IPS-18a (cell line): ENCODE measurements around the gene ZNF358.

Source experiments
- H3K27ac ChIP-seq: one replicate; pipeline ENCODE4 v1.5.1; 2013; ENCODE audit warnings: low read length
- H3K27me3 ChIP-seq: one replicate; pipeline ENCODE4 v1.6.1; 2013; ENCODE audit warnings: mild to moderate bottlenecking, low read length; ENCODE audit not compliant: control insufficient read depth, insufficient read depth
- H3K36me3 ChIP-seq: one replicate; pipeline ENCODE4 v1.6.1; 2013; ENCODE audit warnings: low read depth, low read length; ENCODE audit not compliant: control insufficient read depth
- H3K4me1 ChIP-seq: one replicate; pipeline ENCODE4 v1.6.1; 2013; ENCODE audit warnings: low read depth, low read length; ENCODE audit not compliant: control insufficient read depth
- H3K4me3 ChIP-seq: one replicate; pipeline ENCODE4 v1.5.1; 2013; ENCODE audit warnings: low read length
- H3K9ac ChIP-seq: one replicate; pipeline ENCODE4 v1.6.1; 2013; ENCODE audit warnings: mild to moderate bottlenecking, low read length, moderate library complexity
- H3K9me3 ChIP-seq: one replicate; pipeline ENCODE4 v1.6.1; 2013; ENCODE audit warnings: low read depth, low read length; ENCODE audit not compliant: control insufficient read depth

ZNF358 gene

DNA sequence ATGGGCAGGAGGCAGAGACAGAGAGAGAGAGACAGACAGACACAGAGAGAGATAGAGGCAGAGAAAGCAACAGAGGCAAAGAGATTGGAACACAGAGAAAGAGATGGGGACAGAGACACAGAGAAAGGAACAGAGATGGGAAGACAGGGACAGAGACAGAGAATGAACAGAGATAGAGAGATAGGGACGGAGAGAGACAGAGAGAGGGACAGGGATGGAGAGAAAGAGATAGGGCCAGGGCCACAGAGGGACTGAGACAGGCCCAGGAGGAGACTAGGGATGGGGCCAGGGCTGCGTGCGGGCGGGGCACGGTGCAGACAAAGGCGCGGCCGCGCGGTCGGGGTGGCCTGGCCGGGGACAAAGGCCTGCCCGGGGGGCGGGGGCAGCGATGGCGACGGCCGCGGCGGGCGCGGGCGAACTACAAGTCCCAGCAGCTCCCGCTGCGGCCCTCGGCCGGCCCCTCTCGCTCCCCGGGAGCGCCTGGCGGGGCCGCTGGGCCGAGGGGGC lies at the start of gene ZNF358:
Gene ZNF358 (plus strand): TSS at position 459 of the 507 bp plus-strand sequence. CDS start 3,140 bp downstream, outside the sequence.
- peak within 1 kb of the TSS; percentile 93 for H3K27ac ChIP-seq
- peaks cover 12% of the 10 kb centered on the region for H3K4me1 ChIP-seq
- peak within 1 kb of the TSS; percentile 88 for H3K9ac ChIP-seq
- peaks cover 3% of the 10 kb centered on the region for H3K36me3 ChIP-seq
- no peaks in the 10 kb centered on the region for H3K9me3 ChIP-seq
- no peaks in the 10 kb centered on the region for H3K27me3 ChIP-seq
- H3K4me3 ChIP-seq = peak within 1 kb of the TSS; percentile 78

GRCh38 chr19:7467009-7467989 lies 48.6 kb upstream of the ZNF358 start:
- Histone ChIP-seq H3K27ac (no peak overlapping the region), H3K9ac (no peak overlapping the region), H3K27me3 (no peaks in the 10 kb centered on the region), H3K4me3 (no peak overlapping the region), H3K9me3 (no peaks in the 10 kb centered on the region), H3K4me1 (no peaks in the 10 kb centered on the region), H3K36me3 (peaks cover 29% of the 10 kb centered on the region)

- Histone ChIP-seq H3K4me3 (no peak overlapping the region), H3K27me3 (no peaks in the 10 kb centered on the region), H3K4me1 (no peaks in the 10 kb centered on the region), H3K9me3 (no peaks in the 10 kb centered on the region), H3K9ac (no peak overlapping the region), H3K36me3 (peaks cover 23% of the 10 kb centered on the region), H3K27ac (no peak overlapping the region)
Observed at GRCh38 chr19:7468840-7469239, 47.1 kb upstream of the ZNF358 start.

DNA sequence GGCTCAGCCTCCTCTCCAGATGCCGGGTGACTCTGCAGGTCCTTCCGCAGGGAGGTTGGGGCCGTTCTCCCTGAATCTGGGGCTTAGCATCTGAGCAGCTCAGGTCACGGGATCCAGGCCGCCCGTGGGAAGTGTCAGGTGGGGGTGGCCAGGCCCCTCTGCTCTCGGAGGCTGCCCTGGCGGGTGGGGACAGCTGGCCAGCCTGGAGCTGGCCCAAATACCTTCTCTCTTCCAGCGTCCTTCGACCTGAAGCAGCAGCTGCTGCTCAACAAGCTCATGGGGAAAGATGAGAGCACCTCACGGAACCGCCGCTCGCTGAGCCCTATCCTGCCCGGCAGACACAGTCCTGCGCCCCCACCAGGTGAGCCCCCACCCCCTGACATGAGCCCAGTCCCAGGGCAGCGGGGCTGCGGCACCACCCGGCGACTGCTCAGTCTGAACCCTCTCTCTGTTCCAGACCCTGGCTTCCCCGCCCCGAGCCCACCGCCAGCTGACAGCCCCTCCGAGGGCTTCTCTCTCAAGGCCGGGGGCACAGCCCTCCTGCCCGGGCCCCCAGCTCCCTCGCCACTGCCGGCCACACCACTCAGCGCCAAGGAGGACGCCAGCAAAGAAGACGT lies 46.1 kb upstream of the ZNF358 start:
- H3K27ac ChIP-seq = no peak overlapping the region
- H3K27me3 ChIP-seq = no peaks in the 10 kb centered on the region
- H3K9me3 ChIP-seq = no peaks in the 10 kb centered on the region
- peaks cover 16% of the 10 kb centered on the region for H3K36me3 ChIP-seq
- no peak overlapping the region for H3K9ac ChIP-seq
- H3K4me3 ChIP-seq = no peak overlapping the region
- H3K4me1 ChIP-seq = no peaks in the 10 kb centered on the region

- Histone ChIP-seq H3K27ac (no peak overlapping the region), H3K27me3 (no peaks in the 10 kb centered on the region), H3K9ac (no peak overlapping the region), H3K9me3 (no peaks in the 10 kb centered on the region), H3K36me3 (peaks cover 16% of the 10 kb centered on the region), H3K4me1 (no peaks in the 10 kb centered on the region), H3K4me3 (no peak overlapping the region)
Observed at GRCh38 chr19:7470540-7471305, 45.2 kb upstream of the ZNF358 start.

- no peak overlapping the region for H3K27ac ChIP-seq
- no peaks in the 10 kb centered on the region for H3K9me3 ChIP-seq
- H3K9ac ChIP-seq = no peak overlapping the region
- H3K27me3 ChIP-seq = no peaks in the 10 kb centered on the region
- H3K36me3 ChIP-seq = peaks cover 13% of the 10 kb centered on the region
- H3K4me1 ChIP-seq = no peaks in the 10 kb centered on the region
- no peak overlapping the region for H3K4me3 ChIP-seq
Observed at GRCh38 chr19:7471696-7472615, 43.9 kb upstream of the ZNF358 start.

DNA sequence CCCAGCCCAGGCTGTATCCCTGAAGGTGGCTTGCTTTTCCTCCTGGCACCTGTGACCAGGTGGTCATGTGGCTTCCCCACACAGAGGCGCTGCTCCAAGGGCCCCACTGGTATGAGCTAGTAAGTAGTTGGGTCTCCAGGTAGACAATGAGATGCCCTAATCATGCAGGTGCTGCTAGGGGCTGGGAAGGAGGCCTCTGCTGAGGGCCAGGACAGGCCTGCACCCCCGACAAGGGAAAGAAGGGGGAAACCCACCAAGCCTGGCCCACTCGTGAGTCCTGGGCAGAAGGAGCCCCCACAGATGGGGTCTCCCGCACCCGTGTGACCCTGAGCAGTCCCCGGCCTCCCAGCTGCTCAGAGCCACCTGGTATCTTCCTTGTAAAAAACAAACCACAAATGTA lies 40.2 kb upstream of the ZNF358 start:
- Histone ChIP-seq H3K36me3 (peaks cover 3% of the 10 kb centered on the region), H3K27me3 (no peaks in the 10 kb centered on the region), H3K9me3 (no peaks in the 10 kb centered on the region), H3K4me1 (no peaks in the 10 kb centered on the region), H3K9ac (no peak overlapping the region), H3K27ac (no peak overlapping the region), H3K4me3 (no peak overlapping the region)

DNA sequence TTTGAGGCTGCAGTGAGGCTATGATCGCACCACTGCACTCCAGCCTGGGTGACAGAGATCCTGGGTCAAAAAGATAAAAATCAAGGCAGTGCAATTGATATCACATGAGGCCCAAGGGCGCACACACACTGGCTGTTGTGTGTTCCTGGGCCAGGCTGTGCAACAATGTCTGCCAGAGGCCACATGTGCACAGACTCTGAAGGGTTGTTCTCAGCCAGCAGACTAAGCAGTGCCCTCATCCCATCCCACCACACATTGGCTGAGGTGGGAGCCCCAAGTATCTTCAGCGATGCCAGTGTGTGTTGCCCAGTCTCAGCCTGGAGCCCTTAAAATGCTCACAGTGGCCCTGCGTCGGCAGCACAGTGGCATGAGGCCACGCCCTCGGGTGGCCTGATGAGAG lies 39.7 kb upstream of the ZNF358 start:
- Histone ChIP-seq H3K4me3 (no peak overlapping the region), H3K27ac (no peak overlapping the region), H3K9me3 (no peaks in the 10 kb centered on the region), H3K9ac (no peak overlapping the region), H3K4me1 (no peaks in the 10 kb centered on the region), H3K27me3 (no peaks in the 10 kb centered on the region), H3K36me3 (no peaks in the 10 kb centered on the region)

DNA sequence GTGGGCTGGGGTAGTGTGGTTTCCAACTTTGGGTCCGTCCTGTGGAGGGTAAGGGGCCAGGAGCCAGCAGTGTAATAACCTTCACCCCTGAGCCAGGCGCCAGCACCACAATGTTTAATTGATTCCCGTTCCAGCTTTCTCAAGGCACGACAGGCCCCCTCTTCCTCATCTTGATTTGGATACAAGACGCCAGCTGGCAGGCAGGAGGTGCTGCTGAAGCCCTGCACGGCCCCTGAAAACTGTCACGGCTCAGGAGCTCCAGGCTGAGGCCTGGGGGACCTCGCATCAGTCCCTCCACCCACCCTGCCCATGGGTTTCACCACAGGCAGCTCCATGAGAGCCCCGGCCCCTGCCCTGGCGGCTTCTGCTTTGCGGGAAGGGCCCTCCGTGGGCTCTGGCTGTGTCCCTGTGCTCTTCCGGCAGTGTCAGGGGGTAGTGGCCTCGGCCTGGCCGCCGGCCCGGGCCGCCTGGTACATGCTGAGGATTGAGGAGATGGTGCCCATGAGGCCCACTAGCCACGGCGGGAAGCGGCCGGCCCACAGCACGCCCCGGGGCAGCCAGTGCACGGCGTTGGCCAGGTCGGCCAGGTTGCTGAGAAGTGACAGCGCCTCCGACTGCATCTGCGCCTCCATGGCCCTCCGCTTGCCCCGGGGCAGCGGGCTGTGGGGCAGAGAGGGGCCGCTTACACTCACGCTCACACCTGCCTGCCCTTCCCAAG lies 39.0 kb upstream of the ZNF358 start:
- H3K27ac ChIP-seq = no peak overlapping the region
- H3K36me3 ChIP-seq = no peaks in the 10 kb centered on the region
- no peaks in the 10 kb centered on the region for H3K27me3 ChIP-seq
- H3K4me1 ChIP-seq = no peaks in the 10 kb centered on the region
- H3K9ac ChIP-seq = no peak overlapping the region
- no peaks in the 10 kb centered on the region for H3K9me3 ChIP-seq
- no peak overlapping the region for H3K4me3 ChIP-seq

GRCh38 chr19:7477758-7478157 lies 38.1 kb upstream of the ZNF358 start:
- H3K4me1 ChIP-seq = peaks cover 3% of the 10 kb centered on the region
- H3K4me3 ChIP-seq = no peak overlapping the region
- H3K9me3 ChIP-seq = no peaks in the 10 kb centered on the region
- no peaks in the 10 kb centered on the region for H3K27me3 ChIP-seq
- no peaks in the 10 kb centered on the region for H3K36me3 ChIP-seq
- no peak overlapping the region for H3K27ac ChIP-seq
- no peak overlapping the region for H3K9ac ChIP-seq
